GM19023 (cell line): ENCODE data around the gene SENP7.
"Not testable (repeated sequence)": the region's sequence is repeated elsewhere in the genome, so short reads cannot be mapped to it uniquely, and the experiment has no call there.

Source experiments
- ATAC-seq: cut with Tn5 transposase; IDR thresholded peaks from one replicate; pipeline ENCODE4 v1.9.1; 2021; ENCODE audit warnings: mild to moderate bottlenecking, moderate library complexity; ENCODE audit not compliant: unreplicated experiment

SENP7 gene

GRCh38 chr3:101529816-101530685 is 17.0 kb upstream of the SENP7 start:
- ATAC-seq, result no peak

GRCh38 chr3:101527906-101528305 is 14.9 kb upstream of the SENP7 start:
- ATAC-seq, result no peak

GRCh38 chr3:101527441-101527840 is 14.4 kb upstream of the SENP7 start:
- ATAC-seq, result no peak

GRCh38 chr3:101521211-101521701 is 8.2 kb upstream of the SENP7 start:
- ATAC-seq, result no peak

GRCh38 chr3:101519685-101520365 is 6.8 kb upstream of the SENP7 start:
- no peak for ATAC-seq

GRCh38 chr3:101518421-101518871 is 5.4 kb upstream of the SENP7 start:
- ATAC-seq, result peak; percentile 98

- peak; percentile 35 for ATAC-seq
Measured at GRCh38 chr3:101513419-101513986, 491 bp upstream of the SENP7 start.

GRCh38 chr3:101512396-101512645 is 691 bp downstream of the SENP7 start:
- peak; percentile 31 for ATAC-seq

- ATAC-seq, result no peak
Measured at GRCh38 chr3:101509811-101510210, 3.2 kb downstream of the SENP7 start.

- no peak for ATAC-seq
Measured at GRCh38 chr3:101509281-101509680, 3.7 kb downstream of the SENP7 start.

- ATAC-seq, result no peak
Measured at GRCh38 chr3:101501783-101502182, 11.2 kb downstream of the SENP7 start.

- ATAC-seq, result no peak
Measured at GRCh38 chr3:101500208-101500607, 12.8 kb downstream of the SENP7 start.

- no peak for ATAC-seq
Measured at GRCh38 chr3:101497803-101498202, 15.2 kb downstream of the SENP7 start.

GRCh38 chr3:101495552-101495951 is 17.5 kb downstream of the SENP7 start:
- ATAC-seq, result no peak

- ATAC-seq, result no peak
Measured at GRCh38 chr3:101484805-101485620, 28.0 kb downstream of the SENP7 start.

GRCh38 chr3:101478980-101479379 is 34.0 kb downstream of the SENP7 start:
- ATAC-seq, result no peak

GRCh38 chr3:101474841-101475552 is 38.0 kb downstream of the SENP7 start:
- ATAC-seq, result not testable (repeated sequence)

GRCh38 chr3:101468676-101469075 is 44.3 kb downstream of the SENP7 start:
- not testable (repeated sequence) for ATAC-seq

GRCh38 chr3:101467310-101467663 is 45.7 kb downstream of the SENP7 start:
- ATAC-seq, result not testable (repeated sequence)
